Heart left ventricle (tissue), 13 donors: Measurements from ENCODE around the gene SUGP1.

Experiments
- CTCF ChIP-seq, 12 donors: fragments of 200-600 bp; sonication (generic) in 4 of 12; IDR thresholded peaks; one replicate each; pipeline versions ENCODE4 v1.5.0 to v1.8.0; 2018 to 2022; ENCODE audit warnings: antibody characterized with exemption in 12 of 12, mild to moderate bottlenecking in 5 of 12
- POLR2A ChIP-seq, 2 donors: fragments of 450-650 bp; IDR thresholded peaks; one replicate each; pipeline ENCODE4 v1.6.1; 2017; ENCODE audit warnings: antibody characterized with exemption in 2 of 2, mild to moderate bottlenecking in 2 of 2, moderate library complexity in 2 of 2
- donor health status: ischemic (EF 13 %, LVEDD 7.1; RV severe dilation, severe dysfunction).
- donor health status: DM: no; HTN: yes; CAD: no.
- donor health status: DM: no; HTN: no; CAD: no.
- donor health status: ischemic (EF 25% LVEDD 6.9; RV normal size, moderate dysfunction).
- donor health status: ischemic (EF 25% LVEDD 5.7; RV mildly dilated, moderate dysfunction).
- donor health status: ischemic (EF 35%, LVEDD 5.7; RV mildly dilated, moderate dysfunction).
- donor health status: nonischemic (EF 11% LVEDD 7.7; RV severe dilation, severe dysfunction).
- donor health status: DM: yes; HTN: yes; CAD: no.
- donor health status: PGD.
- donor health status: ischemic (EF 29% LVEDD 5.4; RV normal size, mild dysfunction).
- donor health status: nonischemic (EF 23%, LVEDD 6.1; RV moderate dilation, normal function).

- TF ChIP-seq CTCF (IDR thresholded peaks at IDR 0.05) (no peak), POLR2A (IDR thresholded peaks at IDR 0.05) (no peak)
Observed at GRCh38 chr19:19250196-19250801, 70.0 kb downstream of the SUGP1 start.
